HFFc6 (cell line): Measurements from ENCODE around the gene PRKCE. TPM values are rescaled to one million over a fixed set of nuclear protein-coding genes. Genes with fewer than 3 reads are reported as not detected.

Source experiments
- DNase-seq: peaks from one replicate; pipeline ENCODE4 v3.0.0-alpha.2; 2018
- H3K27ac Mint-ChIP-seq: 2 replicates; pipeline ENCODE4 v1.8.0; 2020; ENCODE audit warnings: mild to moderate bottlenecking, mixed read lengths
- H3K27me3 Mint-ChIP-seq: 2 replicates; pipeline ENCODE4 v1.8.0; 2021; ENCODE audit warnings: mild to moderate bottlenecking, moderate library complexity, mixed read lengths; ENCODE audit not compliant: insufficient read depth
- H3K36me3 Mint-ChIP-seq: 2 replicates; pipeline ENCODE4 v1.8.0; 2021; ENCODE audit warnings: low read depth, mixed read lengths
- H3K4me1 Mint-ChIP-seq: 2 replicates; pipeline ENCODE4 v1.8.0; 2020; ENCODE audit warnings: low read depth, mixed read lengths
- H3K4me3 Mint-ChIP-seq: 2 replicates; pipeline ENCODE4 v1.8.0; 2020; ENCODE audit warnings: mild to moderate bottlenecking, moderate library complexity, mixed read lengths
- H3K9me3 Mint-ChIP-seq: 2 replicates; pipeline ENCODE4 v1.8.0; 2020; ENCODE audit warnings: mild to moderate bottlenecking, mixed read lengths
- total RNA-seq, 6 experiments: library from RNA; stranded (reverse); fragmentation: NEBNext Ultra II Directional; extraction: Animal tissue kit (Norgen Biotek cat#: 25700); gene quantifications; 2 replicates in 1 of 6; 3 replicates in 5 of 6; pipeline ENCODE4 v1.2.3, GENCODE V29; 2021
- TF ChIP-seq, protein P1 (sequence below): fragments of 200-600 bp; sonication (generic); IDR thresholded peaks from 2 replicates; pipeline ENCODE4 v1.5.0; 2021; ENCODE audit warnings: antibody characterized with exemption, mild to moderate bottlenecking

Gene PRKCE
- total RNA-seq, 6 experiments from 2014 or later, result 10.8 to 13.7 (median 12.0) TPM

- H3K4me3 Mint-ChIP-seq, result peak overlapping the region; percentile 74
- peak overlapping the region; percentile 70 for H3K27ac Mint-ChIP-seq
- no peaks in the 10 kb centered on the region for H3K9me3 Mint-ChIP-seq
- peaks cover 26% of the 10 kb centered on the region for H3K4me1 Mint-ChIP-seq
- DNase-seq, result no peak
- no peaks in the 10 kb centered on the region; the same call in 1 of the 2 replicates for H3K36me3 Mint-ChIP-seq
- TF ChIP-seq, protein P1, sequence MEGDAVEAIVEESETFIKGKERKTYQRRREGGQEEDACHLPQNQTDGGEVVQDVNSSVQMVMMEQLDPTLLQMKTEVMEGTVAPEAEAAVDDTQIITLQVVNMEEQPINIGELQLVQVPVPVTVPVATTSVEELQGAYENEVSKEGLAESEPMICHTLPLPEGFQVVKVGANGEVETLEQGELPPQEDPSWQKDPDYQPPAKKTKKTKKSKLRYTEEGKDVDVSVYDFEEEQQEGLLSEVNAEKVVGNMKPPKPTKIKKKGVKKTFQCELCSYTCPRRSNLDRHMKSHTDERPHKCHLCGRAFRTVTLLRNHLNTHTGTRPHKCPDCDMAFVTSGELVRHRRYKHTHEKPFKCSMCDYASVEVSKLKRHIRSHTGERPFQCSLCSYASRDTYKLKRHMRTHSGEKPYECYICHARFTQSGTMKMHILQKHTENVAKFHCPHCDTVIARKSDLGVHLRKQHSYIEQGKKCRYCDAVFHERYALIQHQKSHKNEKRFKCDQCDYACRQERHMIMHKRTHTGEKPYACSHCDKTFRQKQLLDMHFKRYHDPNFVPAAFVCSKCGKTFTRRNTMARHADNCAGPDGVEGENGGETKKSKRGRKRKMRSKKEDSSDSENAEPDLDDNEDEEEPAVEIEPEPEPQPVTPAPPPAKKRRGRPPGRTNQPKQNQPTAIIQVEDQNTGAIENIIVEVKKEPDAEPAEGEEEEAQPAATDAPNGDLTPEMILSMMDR, result no peak
- peaks cover 1% of the 10 kb centered on the region; the same call in 1 of the 2 replicates for H3K27me3 Mint-ChIP-seq
These were observed 188.2 kb downstream of the PRKCE start for GRCh38 chr2:45839508-45840251.

GRCh38 chr2:45840481-45840880, 189.0 kb downstream of the PRKCE start:
- TF ChIP-seq, protein P1, result no peak
- peaks cover 1% of the 10 kb centered on the region; the same call in 1 of the 2 replicates for H3K27me3 Mint-ChIP-seq
- no peaks in the 10 kb centered on the region for H3K9me3 Mint-ChIP-seq
- H3K4me3 Mint-ChIP-seq, result no peak overlapping the region
- DNase-seq, result no peak
- peaks cover 34% of the 10 kb centered on the region for H3K4me1 Mint-ChIP-seq
- H3K36me3 Mint-ChIP-seq, result no peaks in the 10 kb centered on the region; the same call in 1 of the 2 replicates
- H3K27ac Mint-ChIP-seq, result no peak overlapping the region

DNA sequence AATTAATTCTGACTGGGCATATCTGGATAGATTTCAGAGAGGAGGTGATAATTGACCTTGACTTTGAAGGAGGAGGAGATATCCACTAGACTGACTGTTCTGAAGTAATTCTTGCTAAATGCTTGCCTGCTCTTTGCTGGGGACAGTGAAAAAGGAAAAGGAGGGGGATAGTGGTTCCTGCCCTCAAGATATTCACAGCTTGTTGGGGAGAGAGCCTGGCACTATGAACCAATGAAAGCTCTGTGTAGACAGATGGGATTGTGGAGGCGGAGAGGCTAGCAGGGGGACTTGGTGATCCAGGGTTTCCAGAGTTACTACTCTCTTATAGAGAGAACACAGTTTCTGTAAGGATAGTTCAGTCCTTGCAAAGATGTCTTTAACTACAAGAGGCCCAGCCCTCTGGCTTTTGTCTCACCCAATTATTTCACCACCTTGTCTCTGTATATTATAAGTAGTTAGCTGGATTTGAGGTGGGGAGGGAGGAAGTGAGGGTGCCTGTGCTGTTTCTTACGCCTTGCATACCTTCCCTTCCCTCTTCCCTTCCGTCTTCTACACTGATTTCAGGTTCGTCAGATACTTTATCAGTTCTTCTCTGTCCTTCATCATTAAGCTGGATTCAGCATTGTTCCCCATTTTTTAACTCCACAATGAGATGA, 190.4 kb downstream of the PRKCE start:
- TF ChIP-seq, protein P1, result no peak
- Mint-ChIP-seq H3K27ac (no peak overlapping the region), H3K4me3 (no peak overlapping the region), H3K4me1 (peaks cover 38% of the 10 kb centered on the region), H3K9me3 (no peaks in the 10 kb centered on the region), H3K27me3 (peaks cover 1% of the 10 kb centered on the region; the same call in 1 of the 2 replicates), H3K36me3 (peaks cover 8% of the 10 kb centered on the region)
- DNase-seq, result no peak

DNA sequence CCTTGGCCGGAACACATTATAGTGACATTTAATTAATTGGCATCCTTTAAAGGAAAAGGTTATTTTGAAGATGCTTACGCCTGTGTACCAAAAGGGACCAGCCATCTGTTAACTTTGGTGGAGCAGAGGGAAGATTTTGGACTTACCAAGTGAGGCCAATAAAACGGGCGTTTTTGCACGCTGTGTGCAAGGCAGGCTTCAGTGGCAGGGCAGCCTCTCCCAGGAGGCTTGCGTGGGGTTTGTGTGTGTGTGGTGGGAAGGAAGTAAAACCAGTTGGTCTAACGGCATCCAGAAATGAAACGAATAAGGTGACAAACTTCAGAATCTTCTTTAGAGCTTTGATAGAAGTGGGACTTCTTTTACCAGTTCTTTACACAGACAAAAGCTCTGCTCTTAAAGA, 191.7 kb downstream of the PRKCE start:
- Mint-ChIP-seq H3K9me3 (no peaks in the 10 kb centered on the region), H3K4me1 (peaks cover 38% of the 10 kb centered on the region), H3K4me3 (no peak overlapping the region), H3K27me3 (peaks cover 1% of the 10 kb centered on the region; the same call in 1 of the 2 replicates), H3K27ac (no peak overlapping the region), H3K36me3 (peaks cover 16% of the 10 kb centered on the region)
- TF ChIP-seq, protein P1, result no peak
- DNase-seq, result no peak

- peaks cover under 1% of the 10 kb centered on the region for H3K9me3 Mint-ChIP-seq
- H3K27ac Mint-ChIP-seq, result no peak overlapping the region
- peaks cover 16% of the 10 kb centered on the region for H3K36me3 Mint-ChIP-seq
- DNase-seq, result no peak
- H3K27me3 Mint-ChIP-seq, result peaks cover 4% of the 10 kb centered on the region; the same call in 1 of the 2 replicates
- no peak overlapping the region for H3K4me3 Mint-ChIP-seq
- peaks cover 44% of the 10 kb centered on the region for H3K4me1 Mint-ChIP-seq
- TF ChIP-seq, protein P1, result no peak
These were observed 193.5 kb downstream of the PRKCE start for GRCh38 chr2:45844796-45845457.
